Epithelial cell of esophagus (primary cell): Measurements from ENCODE around the gene CCDC91.

ENCODE experiments used
- DNase-seq: peaks from one replicate; pipeline ENCODE4 v3.0.0; 2010; ENCODE audit warnings: low read depth
- H3K4me3 ChIP-seq: 2 replicates; pipeline ENCODE4 v1.5.1; 2011; ENCODE audit warnings: mild to moderate bottlenecking, low read length, control low read depth
- TF ChIP-seq, protein P1 (sequence below): IDR thresholded peaks from 2 replicates; pipeline ENCODE4 v1.5.1; 2011; ENCODE audit warnings: low read depth, mild to moderate bottlenecking, low read length, control low read depth, inconsistent platforms; ENCODE audit not compliant: insufficient read depth; ENCODE audit errors: missing control alignments

CCDC91 gene

GRCh38 chr12:28217805-28218204 lies 27.5 kb downstream of the CCDC91 start:
- no peak for DNase-seq
- H3K4me3 ChIP-seq: no peak overlapping the region
- TF ChIP-seq, protein P1, sequence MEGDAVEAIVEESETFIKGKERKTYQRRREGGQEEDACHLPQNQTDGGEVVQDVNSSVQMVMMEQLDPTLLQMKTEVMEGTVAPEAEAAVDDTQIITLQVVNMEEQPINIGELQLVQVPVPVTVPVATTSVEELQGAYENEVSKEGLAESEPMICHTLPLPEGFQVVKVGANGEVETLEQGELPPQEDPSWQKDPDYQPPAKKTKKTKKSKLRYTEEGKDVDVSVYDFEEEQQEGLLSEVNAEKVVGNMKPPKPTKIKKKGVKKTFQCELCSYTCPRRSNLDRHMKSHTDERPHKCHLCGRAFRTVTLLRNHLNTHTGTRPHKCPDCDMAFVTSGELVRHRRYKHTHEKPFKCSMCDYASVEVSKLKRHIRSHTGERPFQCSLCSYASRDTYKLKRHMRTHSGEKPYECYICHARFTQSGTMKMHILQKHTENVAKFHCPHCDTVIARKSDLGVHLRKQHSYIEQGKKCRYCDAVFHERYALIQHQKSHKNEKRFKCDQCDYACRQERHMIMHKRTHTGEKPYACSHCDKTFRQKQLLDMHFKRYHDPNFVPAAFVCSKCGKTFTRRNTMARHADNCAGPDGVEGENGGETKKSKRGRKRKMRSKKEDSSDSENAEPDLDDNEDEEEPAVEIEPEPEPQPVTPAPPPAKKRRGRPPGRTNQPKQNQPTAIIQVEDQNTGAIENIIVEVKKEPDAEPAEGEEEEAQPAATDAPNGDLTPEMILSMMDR: no peak

DNA sequence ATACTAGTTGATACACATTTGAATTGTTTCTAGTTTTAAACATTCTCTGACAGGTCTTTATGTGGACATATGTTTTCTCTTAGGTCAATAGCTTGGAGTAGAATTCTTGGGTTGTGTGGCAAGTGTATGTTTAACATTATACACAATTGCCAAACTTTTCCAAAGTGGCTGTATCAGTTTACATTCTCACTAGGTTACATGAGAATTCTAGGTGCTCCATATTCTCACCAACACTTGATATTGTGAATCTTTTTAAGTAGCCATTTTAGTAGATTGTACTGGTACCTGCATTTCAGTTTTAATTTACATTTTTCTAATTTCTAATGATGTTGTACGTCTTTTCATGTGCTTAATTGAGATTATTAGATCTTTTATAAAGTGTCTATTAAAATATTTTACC lies 28.6 kb downstream of the CCDC91 start:
- no peak overlapping the region for H3K4me3 ChIP-seq
- TF ChIP-seq, protein P1: no peak
- no peak for DNase-seq

- H3K4me3 ChIP-seq: no peak overlapping the region
- no peak for DNase-seq
- TF ChIP-seq, protein P1: no peak
Observed at GRCh38 chr12:28219827-28220226, 29.6 kb downstream of the CCDC91 start.

GRCh38 chr12:28222081-28222700 lies 31.9 kb downstream of the CCDC91 start:
- TF ChIP-seq, protein P1: no peak
- H3K4me3 ChIP-seq: no peak overlapping the region
- DNase-seq: no peak

GRCh38 chr12:28223025-28223554 lies 32.8 kb downstream of the CCDC91 start:
- no peak for DNase-seq
- TF ChIP-seq, protein P1: no peak
- no peak overlapping the region for H3K4me3 ChIP-seq

- no peak for DNase-seq
- H3K4me3 ChIP-seq: no peak overlapping the region
- TF ChIP-seq, protein P1: no peak
Observed at GRCh38 chr12:28223858-28224257, 33.6 kb downstream of the CCDC91 start.

DNA sequence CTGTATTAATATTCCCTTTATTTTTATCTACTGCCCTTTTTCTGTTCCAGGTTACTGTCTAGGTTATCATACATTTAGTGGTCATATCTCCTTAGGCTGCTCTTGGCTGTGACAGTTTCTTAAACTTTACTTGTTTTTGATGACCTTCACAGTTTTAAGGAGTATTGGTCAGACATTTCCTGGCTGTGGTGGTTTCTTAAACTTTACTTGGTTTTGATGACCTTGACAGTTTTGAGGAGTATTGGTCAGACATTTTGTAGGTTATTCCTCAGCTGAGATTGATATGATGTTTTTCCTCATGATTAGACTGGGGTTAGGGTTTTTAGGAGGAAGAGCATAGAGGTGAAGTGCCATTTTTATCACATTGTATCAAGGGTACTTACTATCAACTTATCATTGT lies 36.4 kb downstream of the CCDC91 start:
- DNase-seq: no peak
- no peak overlapping the region for H3K4me3 ChIP-seq
- TF ChIP-seq, protein P1: no peak
